ENCODE data around the gene NKX6-2. TPM values are rescaled to one million over a fixed set of nuclear protein-coding genes. Genes with fewer than 3 reads are reported as not detected.

NKX6-2 gene
- total and polyA plus RNA-seq, 10 of the 15 experiments (the other 5 are each of a cell fraction or from before 2014, with no cell fraction given): 0.45 to 1.8 TPM; not detected in 8

GRCh38 chr10:132790934-132791829 is 5.2 kb upstream of the NKX6-2 start:
- no peak for TF ChIP-seq TAF1 (IDR thresholded peaks at IDR 0.05; ENCODE audit: borderline replicate concordance, low read depth, low read length)
- TF ChIP-seq HDAC2 (IDR thresholded peaks at IDR 0.05): no peak
- TF ChIP-seq NR2F1 (conservative IDR thresholded peaks at IDR 0.05): no peak
- no peak overlapping the region for H3K9ac ChIP-seq (ENCODE audit: control insufficient read depth, insufficient read depth, low read length)
- FAIRE-seq (no peak), ATAC-seq (no peak), DNase-seq (ENCODE audit: low read depth, low spot score) (no peak)
- H4K20me1 ChIP-seq (ENCODE audit: control insufficient read depth, insufficient read depth): no peaks in the 10 kb centered on the region
- H2AFZ ChIP-seq (ENCODE audit: control insufficient read depth, low read depth, low read length): no peak overlapping the region
- RAD21 ChIA-PET (ENCODE audit: unreplicated experiment): no interaction called here
- H3K36me3 ChIP-seq (ENCODE audit: control insufficient read depth in 2 of 2, insufficient read depth in 2 of 2, low read length in 1 of 2): no peaks in the 10 kb centered on the region
- H3K4me1 ChIP-seq (ENCODE audit: control insufficient read depth, insufficient read depth, low read length): no peaks in the 10 kb centered on the region
- POLR2A ChIA-PET: no interaction called here
- no peaks in the 10 kb centered on the region; the same call in 2 of the 3 replicates for H3K9me3 ChIP-seq (replicated peaks; ENCODE audit: control insufficient read depth, insufficient read depth, low read length)
- no peak overlapping the region for H3K4me3 ChIP-seq
- H3K27me3 ChIP-seq (replicated peaks in 1 of 2; ENCODE audit: control insufficient read depth in 2 of 2, insufficient read depth in 2 of 2, low read length in 1 of 2): no peaks in the 10 kb centered on the region
- SMC1A ChIA-PET (ENCODE audit: uncharacterized antibody, unreplicated experiment): no interaction called here
- CTCF ChIA-PET: no interaction called here
- H3K4me2 ChIP-seq (ENCODE audit: control insufficient read depth, insufficient read depth): no peak overlapping the region
- in situ Hi-C loops (cut with MboI) (no loop called here), intact Hi-C loops (cut with micrococcal nuclease; ENCODE audit: unreplicated experiment) (no loop called here)
- no peaks in the 10 kb centered on the region for H3K79me2 ChIP-seq (ENCODE audit: control insufficient read depth, insufficient read depth, low read length)
- no peak overlapping the region for H3K27ac ChIP-seq (ENCODE audit: control insufficient read depth, insufficient read depth)
- 28% methylated on average over 28 of the region's 31 CpGs for WGBS (ENCODE audit: insufficient coverage, insufficient replicate concordance, low lambda C conversion rate, missing lambda C conversion rate)
- no TSS peak for BruUV-seq (replicated peaks)

DNA sequence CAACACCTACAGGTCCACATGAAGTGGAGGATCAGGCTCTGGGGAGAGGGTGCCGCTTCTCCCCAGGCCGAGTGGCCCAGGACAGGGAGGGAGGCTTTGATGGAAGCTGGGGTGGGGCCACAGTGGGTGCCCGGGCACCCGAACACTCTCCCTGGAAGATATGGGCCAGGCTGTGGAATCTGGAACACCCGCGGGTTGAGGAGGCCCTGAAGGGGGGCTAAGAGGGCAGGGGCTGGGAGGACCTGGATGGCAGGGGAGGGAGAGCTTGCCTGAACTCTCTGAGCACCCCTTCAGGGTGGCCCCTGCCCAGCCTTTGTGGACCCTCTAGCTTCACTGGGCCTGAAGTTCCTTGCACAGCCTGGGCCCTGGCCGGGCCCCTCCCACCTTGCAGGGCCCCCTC is 4.5 kb upstream of the NKX6-2 start:
- POLR2A ChIA-PET: no interaction called here
- Histone ChIP-seq H3K36me3 (ENCODE audit: control insufficient read depth in 2 of 2, insufficient read depth in 2 of 2, low read length in 1 of 2) (no peaks in the 10 kb centered on the region), H3K4me2 (ENCODE audit: control insufficient read depth, insufficient read depth) (no peak overlapping the region), H3K27ac (ENCODE audit: control insufficient read depth, insufficient read depth) (no peak overlapping the region), H3K9me3 (replicated peaks; ENCODE audit: control insufficient read depth, insufficient read depth, low read length) (no peaks in the 10 kb centered on the region; the same call in 2 of the 3 replicates), H2AFZ (ENCODE audit: control insufficient read depth, low read depth, low read length) (no peak overlapping the region), H3K27me3 (replicated peaks in 1 of 2; ENCODE audit: control insufficient read depth in 2 of 2, insufficient read depth in 2 of 2, low read length in 1 of 2) (no peaks in the 10 kb centered on the region), H3K79me2 (ENCODE audit: control insufficient read depth, insufficient read depth, low read length) (no peaks in the 10 kb centered on the region), H3K9ac (ENCODE audit: control insufficient read depth, insufficient read depth, low read length) (no peak overlapping the region), H3K4me1 (ENCODE audit: control insufficient read depth, insufficient read depth, low read length) (no peaks in the 10 kb centered on the region), H3K4me3 (no peak overlapping the region), H4K20me1 (ENCODE audit: control insufficient read depth, insufficient read depth) (no peaks in the 10 kb centered on the region)
- SMC1A ChIA-PET (ENCODE audit: uncharacterized antibody, unreplicated experiment): no interaction called here
- TF ChIP-seq ATF7 (IDR thresholded peaks at IDR 0.05; ENCODE audit: low read depth): no peak
- TF ChIP-seq SREBF1 (IDR thresholded peaks at IDR 0.05; ENCODE audit: low read length): no peak
- no peak for TF ChIP-seq ZNF217 (IDR thresholded peaks at IDR 0.05)
- TF ChIP-seq NR2F1 (conservative IDR thresholded peaks at IDR 0.05): no peak
- TF ChIP-seq YY1 (IDR thresholded peaks at IDR 0.05; ENCODE audit: low read depth, low read length): no peak
- TF ChIP-seq SPI1 (IDR thresholded peaks at IDR 0.05; ENCODE audit: borderline replicate concordance, insufficient read depth, low read depth, low read length): no peak
- TF ChIP-seq RAD21 (IDR thresholded peaks at IDR 0.05; ENCODE audit: insufficient read depth, low read depth, low read length): no peak
- no peak for TF ChIP-seq CHD4 (IDR thresholded peaks at IDR 0.05)
- TF ChIP-seq JUNB (IDR thresholded peaks at IDR 0.05): no peak
- TF ChIP-seq ZBTB4 (CRISPR knock-in tag; IDR thresholded peaks at IDR 0.05): no peak
- ATAC-seq (no peak), DNase-seq (ENCODE audit: low read depth, low spot score) (no peak), FAIRE-seq (no peak)
- RAD21 ChIA-PET (ENCODE audit: unreplicated experiment): no interaction called here
- in situ Hi-C loops (cut with MboI): no loop called here
- no TSS peak for BruUV-seq (replicated peaks)
- WGBS (ENCODE audit: insufficient coverage, insufficient replicate concordance, low lambda C conversion rate, missing lambda C conversion rate): 0% methylated on average over 3 of the region's 7 CpGs
- intact Hi-C loops (cut with micrococcal nuclease; ENCODE audit: unreplicated experiment): no loop called here
- CTCF ChIA-PET: no interaction called here

Measured in GM12878 (cell line).